Osteoblast (primary cell): ENCODE results near the gene UGGT2. TPM values are rescaled to one million over a fixed set of nuclear protein-coding genes. Genes with fewer than 3 reads are reported as not detected.

Source experiments
- DNase-seq: peaks from one replicate; pipeline ENCODE4 v3.0.0; 2011; ENCODE audit warnings: low spot score, mixed read lengths; ENCODE audit not compliant: insufficient read length; ENCODE audit errors: missing footprints
- H2AFZ ChIP-seq: 2 replicates; pipeline ENCODE4 v1.6.0; 2011; ENCODE audit warnings: mild to moderate bottlenecking, low read length
- H3K27ac ChIP-seq: 2 replicates; pipeline ENCODE4 v1.5.1; 2011; ENCODE audit warnings: mild to moderate bottlenecking, low read depth, low read length, moderate library complexity
- H3K27me3 ChIP-seq: 2 replicates; pipeline ENCODE4 v1.6.0; 2012; ENCODE audit warnings: mild to moderate bottlenecking, control low read depth, inconsistent platforms, low read length, moderate library complexity; ENCODE audit not compliant: insufficient read depth
- H3K36me3 ChIP-seq: 2 replicates; pipeline ENCODE4 v1.5.1; 2011; ENCODE audit warnings: mild to moderate bottlenecking, low read length, control low read depth, moderate library complexity; ENCODE audit not compliant: insufficient read depth
- H3K4me1 ChIP-seq: 2 replicates; pipeline ENCODE4 v1.5.1; 2011; ENCODE audit warnings: mild to moderate bottlenecking, low read length, control low read depth, moderate library complexity; ENCODE audit not compliant: insufficient read depth
- H3K4me2 ChIP-seq: 2 replicates; pipeline ENCODE4 v1.6.0; 2011; ENCODE audit warnings: mild to moderate bottlenecking, low read length; ENCODE audit not compliant: insufficient read depth
- H3K4me3 ChIP-seq: fragments of 200-600 bp; sonication (generic); 3 replicates; pipeline ENCODE4 v1.5.1; 2012; ENCODE audit warnings: mild to moderate bottlenecking, low read length, inconsistent platforms; ENCODE audit not compliant: insufficient read depth
- H3K79me2 ChIP-seq: 2 replicates; pipeline ENCODE4 v1.6.0; 2012; ENCODE audit warnings: mild to moderate bottlenecking, low read length, control low read depth, inconsistent platforms; ENCODE audit not compliant: insufficient read depth
- H3K9me3 ChIP-seq: 2 replicates; pipeline ENCODE4 v1.5.1; 2011; ENCODE audit warnings: low read depth, low read length, control low read depth
- H4K20me1 ChIP-seq: 2 replicates; pipeline ENCODE4 v1.6.0; 2012; ENCODE audit warnings: mild to moderate bottlenecking, low read length, control low read depth; ENCODE audit not compliant: insufficient read depth
- CTCF ChIP-seq: IDR thresholded peaks from 2 replicates; pipeline ENCODE4 v1.5.1; 2011; ENCODE audit warnings: mild to moderate bottlenecking, low read depth, low read length, moderate library complexity; ENCODE audit errors: extremely low read depth
- total RNA-seq: library from RNA; depleted of rRNA; stranded (reverse); fragments of >200 nt; gene quantifications from 2 replicates; pipeline ENCODE4 v1.2.3, GENCODE V29; 2012

Gene UGGT2
- total RNA-seq, 1 donor = 78.2 TPM

- Histone ChIP-seq H3K9me3 (no peaks in the 10 kb centered on the region), H3K79me2 (no peaks in the 10 kb centered on the region), H2AFZ (no peak overlapping the region), H3K4me2 (peak overlapping the region; percentile 23), H3K36me3 (peaks cover 8% of the 10 kb centered on the region), H3K27me3 (no peaks in the 10 kb centered on the region), H3K4me3 (no peak overlapping the region), H3K4me1 (peaks cover 25% of the 10 kb centered on the region), H3K27ac (no peak overlapping the region), H4K20me1 (no peaks in the 10 kb centered on the region)
- peak; percentile 84 for DNase-seq
- no peak for TF ChIP-seq CTCF
Observed at GRCh38 chr13:95926231-95926630, 127.0 kb downstream of the UGGT2 start.

GRCh38 chr13:95924389-95924994 lies 128.7 kb downstream of the UGGT2 start:
- H3K4me1 ChIP-seq = peaks cover 26% of the 10 kb centered on the region
- DNase-seq = peak; percentile 92
- peak overlapping the region; percentile 81 for H2AFZ ChIP-seq
- no peaks in the 10 kb centered on the region for H4K20me1 ChIP-seq
- TF ChIP-seq CTCF = no peak
- peak overlapping the region; percentile 64 for H3K4me2 ChIP-seq
- H3K27me3 ChIP-seq = no peaks in the 10 kb centered on the region
- no peaks in the 10 kb centered on the region for H3K9me3 ChIP-seq
- peak overlapping the region; percentile 84 for H3K27ac ChIP-seq
- H3K79me2 ChIP-seq = no peaks in the 10 kb centered on the region
- no peaks in the 10 kb centered on the region for H3K36me3 ChIP-seq
- no peak overlapping the region for H3K4me3 ChIP-seq

- H3K9me3 ChIP-seq = no peaks in the 10 kb centered on the region
- H3K79me2 ChIP-seq = no peaks in the 10 kb centered on the region
- H3K4me3 ChIP-seq = no peak overlapping the region
- no peak overlapping the region for H3K27ac ChIP-seq
- no peak for DNase-seq
- H2AFZ ChIP-seq = no peak overlapping the region
- no peak overlapping the region for H3K4me2 ChIP-seq
- no peaks in the 10 kb centered on the region for H3K27me3 ChIP-seq
- TF ChIP-seq CTCF = no peak
- H4K20me1 ChIP-seq = no peaks in the 10 kb centered on the region
- H3K36me3 ChIP-seq = no peaks in the 10 kb centered on the region
- H3K4me1 ChIP-seq = peaks cover 24% of the 10 kb centered on the region
Observed at GRCh38 chr13:95921485-95921884, 131.7 kb downstream of the UGGT2 start.

GRCh38 chr13:95920485-95920884 lies 132.7 kb downstream of the UGGT2 start:
- Histone ChIP-seq H3K4me3 (no peak overlapping the region), H3K9me3 (no peaks in the 10 kb centered on the region), H2AFZ (no peak overlapping the region), H3K27ac (no peak overlapping the region), H4K20me1 (no peaks in the 10 kb centered on the region), H3K27me3 (no peaks in the 10 kb centered on the region), H3K79me2 (no peaks in the 10 kb centered on the region), H3K4me1 (peaks cover 18% of the 10 kb centered on the region), H3K4me2 (no peak overlapping the region), H3K36me3 (no peaks in the 10 kb centered on the region)
- no peak for TF ChIP-seq CTCF
- no peak for DNase-seq
